Prostate gland (tissue), 2 donors: Measurements from ENCODE around the gene MCCC2. TPM values are rescaled to one million over a fixed set of nuclear protein-coding genes. Genes with fewer than 3 reads are reported as not detected.

Source experiments
- DNase-seq: peaks from one replicate; pipeline ENCODE4 v3.0.0-alpha.2; 2019; ENCODE audit warnings: low spot score
- H3K27ac ChIP-seq, 2 donors: fragments of 200-600 bp; sonication (generic); 2 replicates each; pipeline ENCODE4 v1.5.1; 2017 to 2019
- H3K27me3 ChIP-seq: fragments of 200-600 bp; sonication (generic); replicated peaks from 2 replicates; pipeline ENCODE4 v1.5.1; 2019; ENCODE audit not compliant: insufficient read depth
- H3K36me3 ChIP-seq, 2 donors: fragments of 200-600 bp; sonication (generic); 1 replicate in 1 of 2; 2 replicates in 1 of 2; pipeline versions ENCODE4 v1.5.1 to v1.8.1; 2017 to 2019
- H3K4me1 ChIP-seq: fragments of 200-600 bp; sonication (generic); replicated peaks from 2 replicates; pipeline ENCODE4 v1.5.1; 2019
- H3K4me3 ChIP-seq, 2 donors: fragments of 200-600 bp; sonication (generic); 2 replicates each; pipeline ENCODE4 v1.5.1; 2017 to 2019
- H3K9me3 ChIP-seq: fragments of 200-600 bp; sonication (generic); 2 replicates; pipeline ENCODE4 v1.5.1; 2017
- CTCF ChIP-seq, 4 experiments: fragments of 200-600 bp in 2 of 4; fragments of 450-650 bp in 2 of 4; sonication (generic) in 2 of 4; IDR thresholded peaks; 1 replicate in 3 of 4; 2 replicates in 1 of 4; pipeline ENCODE4 v1.5.1; 2016 to 2019; ENCODE audit warnings: antibody characterized with exemption in 4 of 4, mild to moderate bottlenecking in 2 of 4, moderate library complexity in 2 of 4
- POLR2A ChIP-seq: fragments of 450-650 bp; IDR thresholded peaks from one replicate; pipeline ENCODE4 v1.6.1; 2016; ENCODE audit warnings: antibody characterized with exemption, mild to moderate bottlenecking
- POLR2AphosphoS5 ChIP-seq: sonication (generic); formaldehyde crosslinking; IDR thresholded peaks from one replicate; pipeline ENCODE4 v1.6.1; 2017; ENCODE audit warnings: antibody characterized with exemption
- WGBS: methylation state at CpG from one replicate; pipeline ENCODE4 v1.1.5; 2018; 5-methylcytosine and 5-hydroxymethylcytosine counted together
- intact Hi-C: fragments of 100-400 bp; cut with DNase I; formaldehyde crosslinking; loops from one replicate; pipeline ENCODE4 v1.14.2; 2022
- total RNA-seq, 2 donors: library from RNA; depleted of rRNA; stranded (reverse); fragments of >200 nt; gene quantifications; one replicate each; pipeline ENCODE4 v1.1.0, GENCODE V29; 2016

The MCCC2 gene
- total RNA-seq, 2 donors from 2014 or later: 53.0 to 141 TPM

GRCh38 chr5:71589903-71590302, 2.8 kb downstream of the MCCC2 start:
- no peaks in the 10 kb centered on the region for H3K27me3 ChIP-seq
- DNase-seq: no peak
- intact Hi-C loops: no loop called here
- no peaks in the 10 kb centered on the region for H3K4me1 ChIP-seq
- TF ChIP-seq CTCF (IDR thresholded peaks at IDR 0.05): no peak
- TF ChIP-seq POLR2A: no peak
- TF ChIP-seq POLR2AphosphoS5: no peak
- H3K4me3 ChIP-seq: no peak overlapping the region
- WGBS: 45% methylated on average over 2 of the region's 2 CpGs
- no peaks in the 10 kb centered on the region for H3K36me3 ChIP-seq
- H3K9me3 ChIP-seq: no peaks in the 10 kb centered on the region
- peak overlapping the region; percentile 10 to 24 for H3K27ac ChIP-seq

GRCh38 chr5:71591100-71591499, 4.0 kb downstream of the MCCC2 start:
- Histone ChIP-seq H3K27ac (no peak overlapping the region), H3K4me3 (no peak overlapping the region), H3K27me3 (no peaks in the 10 kb centered on the region), H3K4me1 (no peaks in the 10 kb centered on the region), H3K36me3 (no peaks in the 10 kb centered on the region), H3K9me3 (no peaks in the 10 kb centered on the region)
- DNase-seq: no peak
- no peak for TF ChIP-seq CTCF (IDR thresholded peaks at IDR 0.05)
- no peak for TF ChIP-seq POLR2AphosphoS5
- no peak for TF ChIP-seq POLR2A
- intact Hi-C loops: no loop called here

GRCh38 chr5:71596169-71596568, 9.0 kb downstream of the MCCC2 start:
- no peaks in the 10 kb centered on the region for H3K9me3 ChIP-seq
- H3K4me3 ChIP-seq: no peak overlapping the region
- TF ChIP-seq POLR2A: no peak
- no peak for TF ChIP-seq CTCF (IDR thresholded peaks at IDR 0.05)
- TF ChIP-seq POLR2AphosphoS5: no peak
- intact Hi-C loops: no loop called here
- 62% methylated on average over 4 of the region's 4 CpGs for WGBS
- H3K4me1 ChIP-seq: no peaks in the 10 kb centered on the region
- DNase-seq: no peak
- peak overlapping the region in 1 of 2 donors; percentile 3 for H3K27ac ChIP-seq
- H3K36me3 ChIP-seq: no peaks in the 10 kb centered on the region
- H3K27me3 ChIP-seq: no peaks in the 10 kb centered on the region

GRCh38 chr5:71597001-71597400, 9.9 kb downstream of the MCCC2 start:
- TF ChIP-seq POLR2A (no peak), CTCF (IDR thresholded peaks at IDR 0.05) (no peak), POLR2AphosphoS5 (no peak)
- 93% methylated on average over 1 of the region's 1 CpG for WGBS
- no peak for DNase-seq
- Histone ChIP-seq H3K27me3 (no peaks in the 10 kb centered on the region), H3K36me3 (no peaks in the 10 kb centered on the region), H3K27ac (peak overlapping the region in 1 of 2 donors; percentile 3), H3K4me3 (no peak overlapping the region), H3K9me3 (no peaks in the 10 kb centered on the region), H3K4me1 (peaks cover 6% of the 10 kb centered on the region)
- intact Hi-C loops: no loop called here

GRCh38 chr5:71600783-71601182, 13.6 kb downstream of the MCCC2 start:
- DNase-seq: no peak
- 95% methylated on average over 1 of the region's 1 CpG for WGBS
- TF ChIP-seq POLR2A (no peak), POLR2AphosphoS5 (no peak)

More at GRCh38 chr5:71600783-71601182, 13.6 kb downstream of the MCCC2 start:
- intact Hi-C loops: no loop called here
- no peak overlapping the region for H3K4me3 ChIP-seq
- peaks cover 11% of the 10 kb centered on the region for H3K4me1 ChIP-seq
- no peaks in the 10 kb centered on the region for H3K36me3 ChIP-seq
- no peaks in the 10 kb centered on the region for H3K9me3 ChIP-seq
- no peaks in the 10 kb centered on the region for H3K27me3 ChIP-seq
- H3K27ac ChIP-seq: peak overlapping the region; percentile 6 to 64
